GM12801 (cell line): ENCODE measurements around the gene TPK1.

Experiments used
- TF ChIP-seq, protein P1 (sequence below): IDR thresholded peaks from one replicate; pipeline ENCODE4 v1.5.1; 2011; ENCODE audit warnings: control low read depth; ENCODE audit not compliant: insufficient read length; ENCODE audit errors: extremely low read depth

TPK1 gene

DNA sequence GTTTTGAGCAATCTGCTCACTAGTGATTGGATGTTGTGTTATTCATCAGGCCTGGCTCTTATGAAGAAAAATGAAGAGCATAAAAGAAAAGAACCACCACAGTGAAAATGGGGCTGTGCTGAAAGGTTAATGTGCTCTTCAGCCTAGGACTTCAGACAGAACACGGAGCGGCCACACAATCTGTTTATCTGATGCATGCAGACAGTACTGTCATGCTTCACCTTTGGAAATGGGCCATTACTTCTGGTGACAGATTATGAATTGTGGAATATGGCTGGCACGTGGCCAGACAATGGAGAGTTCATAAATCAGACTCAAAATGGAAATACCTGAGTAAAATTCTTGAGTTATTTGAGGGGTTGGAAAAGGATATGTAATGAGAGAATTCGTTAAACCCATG, 346.3 kb downstream of the TPK1 start:
- TF ChIP-seq, protein P1, sequence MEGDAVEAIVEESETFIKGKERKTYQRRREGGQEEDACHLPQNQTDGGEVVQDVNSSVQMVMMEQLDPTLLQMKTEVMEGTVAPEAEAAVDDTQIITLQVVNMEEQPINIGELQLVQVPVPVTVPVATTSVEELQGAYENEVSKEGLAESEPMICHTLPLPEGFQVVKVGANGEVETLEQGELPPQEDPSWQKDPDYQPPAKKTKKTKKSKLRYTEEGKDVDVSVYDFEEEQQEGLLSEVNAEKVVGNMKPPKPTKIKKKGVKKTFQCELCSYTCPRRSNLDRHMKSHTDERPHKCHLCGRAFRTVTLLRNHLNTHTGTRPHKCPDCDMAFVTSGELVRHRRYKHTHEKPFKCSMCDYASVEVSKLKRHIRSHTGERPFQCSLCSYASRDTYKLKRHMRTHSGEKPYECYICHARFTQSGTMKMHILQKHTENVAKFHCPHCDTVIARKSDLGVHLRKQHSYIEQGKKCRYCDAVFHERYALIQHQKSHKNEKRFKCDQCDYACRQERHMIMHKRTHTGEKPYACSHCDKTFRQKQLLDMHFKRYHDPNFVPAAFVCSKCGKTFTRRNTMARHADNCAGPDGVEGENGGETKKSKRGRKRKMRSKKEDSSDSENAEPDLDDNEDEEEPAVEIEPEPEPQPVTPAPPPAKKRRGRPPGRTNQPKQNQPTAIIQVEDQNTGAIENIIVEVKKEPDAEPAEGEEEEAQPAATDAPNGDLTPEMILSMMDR, result no peak

DNA sequence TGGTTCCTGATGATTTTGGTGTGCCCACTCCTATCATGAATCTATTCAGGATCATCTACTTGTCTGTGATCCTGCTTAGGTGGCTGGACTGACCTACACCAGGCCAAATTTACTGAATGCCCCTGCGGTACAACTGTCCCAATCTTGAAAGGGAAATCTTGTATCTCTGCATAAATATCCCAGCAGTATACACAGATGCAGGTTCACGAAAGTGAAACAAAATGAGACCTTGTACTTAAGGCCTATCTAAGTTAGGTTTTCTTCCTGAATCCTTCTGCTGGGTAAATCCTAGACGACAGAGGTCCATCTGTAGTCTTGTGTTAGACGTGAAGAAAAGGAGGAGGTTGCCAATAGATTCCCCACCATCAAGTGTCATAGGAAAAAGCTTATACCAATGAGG, 346.9 kb downstream of the TPK1 start:
- TF ChIP-seq, protein P1, result no peak

DNA sequence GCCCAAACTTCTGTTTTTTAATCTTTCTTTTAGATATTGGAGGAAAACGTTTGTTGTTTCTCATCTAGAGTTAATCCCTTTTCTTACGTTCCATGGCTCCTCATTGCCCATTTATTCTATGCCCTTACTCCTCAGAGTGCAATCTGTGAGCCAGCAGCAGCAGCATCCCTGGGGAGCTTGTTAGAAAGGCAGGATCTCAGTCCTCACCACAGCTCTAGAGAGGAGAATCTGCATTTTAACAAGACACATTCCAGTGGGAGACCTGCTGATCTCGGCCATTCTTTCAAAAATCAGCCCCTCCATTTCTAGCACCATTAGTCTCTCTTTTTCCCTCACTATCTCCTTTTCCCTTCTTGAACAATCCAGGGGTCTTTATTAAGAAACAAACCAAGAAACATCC, 348.0 kb downstream of the TPK1 start:
- TF ChIP-seq, protein P1, result no peak

DNA sequence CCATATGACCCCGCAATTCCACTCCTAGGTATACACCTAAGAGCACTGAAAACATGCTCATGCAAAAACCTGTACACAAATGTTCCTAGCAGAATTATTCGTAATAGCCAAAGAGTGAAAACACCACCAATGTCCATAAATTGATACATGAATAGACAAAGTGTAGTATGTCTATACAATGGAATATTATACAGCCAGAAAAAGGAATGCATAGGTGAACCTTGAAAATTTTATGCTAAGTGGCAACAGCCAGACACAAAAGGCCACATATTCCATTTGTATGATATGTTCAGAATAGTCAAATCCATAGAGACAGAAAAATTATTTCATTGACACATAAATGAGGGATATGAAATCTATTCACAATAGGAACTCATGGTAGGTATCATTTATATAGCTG, 351.4 kb downstream of the TPK1 start:
- TF ChIP-seq, protein P1, result no peak

DNA sequence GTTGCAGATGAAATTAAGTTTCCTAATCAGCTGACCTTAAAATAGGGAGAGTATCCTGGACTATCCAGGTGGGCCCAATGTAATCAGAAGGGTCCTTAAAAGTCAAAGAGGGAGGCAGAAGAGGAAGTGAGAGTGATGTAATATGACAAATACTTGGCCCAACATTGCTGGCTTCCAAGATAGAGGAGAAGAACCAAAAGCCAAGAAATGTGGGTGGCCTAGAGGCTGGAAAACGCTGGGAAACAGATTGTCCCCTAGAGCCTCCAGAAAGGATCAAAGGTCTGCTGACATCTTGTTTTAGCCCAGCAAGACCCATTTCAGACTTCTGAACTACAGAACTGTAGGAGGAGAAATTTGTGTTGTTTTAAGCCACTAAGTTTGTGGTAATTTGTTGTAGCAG, 352.7 kb downstream of the TPK1 start:
- TF ChIP-seq, protein P1, result no peak

DNA sequence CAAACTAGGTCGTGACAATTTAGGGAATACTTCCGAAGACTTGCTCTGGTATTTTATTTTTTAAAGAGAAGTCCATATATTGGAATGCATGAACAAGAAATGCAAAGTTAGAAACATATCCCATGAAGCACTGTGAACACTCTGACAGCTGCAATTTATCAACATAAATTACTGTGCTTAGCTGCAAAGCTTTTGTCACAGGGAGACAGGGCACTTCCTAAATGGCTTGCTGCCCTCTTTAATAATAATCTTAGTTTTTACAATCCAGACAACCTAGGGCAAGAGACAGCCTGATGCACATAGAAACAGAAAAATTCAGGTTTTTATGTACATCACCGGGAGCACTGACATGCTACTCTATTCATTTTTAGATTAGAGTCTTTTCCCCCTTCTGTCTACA, 354.0 kb downstream of the TPK1 start:
- TF ChIP-seq, protein P1, result no peak

DNA sequence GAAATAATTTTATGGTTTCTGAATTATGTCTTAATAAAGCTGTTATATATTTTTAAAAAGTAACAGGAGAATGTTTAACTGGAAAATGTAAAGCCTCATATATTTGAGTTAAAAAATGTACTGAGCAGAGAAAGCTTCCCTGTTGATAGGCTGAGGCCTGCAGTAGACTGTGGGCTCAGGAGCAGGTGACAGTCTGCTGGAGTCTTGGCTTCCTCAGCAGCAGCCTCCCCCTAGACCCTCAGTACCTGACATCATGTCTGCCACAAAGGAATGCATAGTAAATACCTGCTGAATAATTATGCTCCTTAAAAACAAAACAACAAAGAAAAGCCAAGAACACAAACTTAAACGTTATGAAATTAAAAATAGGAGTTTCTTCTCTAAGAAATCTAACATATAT, 358.5 kb downstream of the TPK1 start:
- TF ChIP-seq, protein P1, result no peak
